Ovary (tissue), 9 donors: ENCODE data around the gene TMCC3. TPM values are rescaled to one million over a fixed set of nuclear protein-coding genes. Genes with fewer than 3 reads are reported as not detected.

Source experiments
- DNase-seq, 5 donors: peaks; one replicate each; pipeline ENCODE4 v3.0.0-alpha.2; 2019 to 2020
- H3K27ac ChIP-seq, 2 donors: fragments of 200-600 bp; one replicate each; pipeline versions ENCODE4 v1.5.1 to v1.8.0; 2019 to 2022
- H3K27me3 ChIP-seq: fragments of 200-600 bp; one replicate; pipeline ENCODE4 v1.8.0; 2022
- H3K36me3 ChIP-seq: fragments of 200-600 bp; sonication (generic); one replicate; pipeline ENCODE4 v1.5.1; 2019
- H3K4me1 ChIP-seq: one replicate; pipeline ENCODE4 v1.8.1; 2013; ENCODE audit warnings: mild to moderate bottlenecking, moderate library complexity; ENCODE audit not compliant: insufficient read depth
- H3K4me3 ChIP-seq: fragments of 200-600 bp; sonication (generic); one replicate; pipeline ENCODE4 v1.5.1; 2017
- H3K9me3 ChIP-seq, 2 donors: fragments of 200-600 bp in 1 of 2; sonication (generic) in 1 of 2; one replicate each; pipeline versions ENCODE4 v1.5.1 to v1.8.1; 2013 to 2019; ENCODE audit warnings: mild to moderate bottlenecking in 1 of 2, moderate library complexity in 1 of 2
- EP300 ChIP-seq: sonication (generic); formaldehyde crosslinking; IDR thresholded peaks from one replicate; pipeline ENCODE4 v1.6.1; 2017; ENCODE audit warnings: antibody characterized with exemption
- POLR2A ChIP-seq: fragments of 450-650 bp; IDR thresholded peaks from one replicate; pipeline ENCODE4 v1.6.1; 2017; ENCODE audit warnings: antibody characterized with exemption, mild to moderate bottlenecking, moderate library complexity
- WGBS, 3 donors: extraction: QIAGEN DNeasy Blood & Tissue Kit in 1 of 3; methylation state at CpG; one replicate each; pipeline versions ENCODE4 v1.1.5 to v1.1.7; 2013 to 2017; 5-methylcytosine and 5-hydroxymethylcytosine counted together
- intact Hi-C, 4 donors: fragments of 100-400 bp; cut with DNase I; formaldehyde crosslinking; loops; one replicate each; pipeline versions ENCODE4 v1.11.0 to v1.15.1; 2022 to 2023
- polyA plus RNA-seq, 2 donors: library from polyadenylated mRNA; stranded (reverse); fragments of 200-250 nt in 1 of 2; fragments of 350-450 nt in 1 of 2; fragmentation: Illumina TruSeq in 1 of 2; extraction: RNeasy Lipid Tissue Mini Kit (QIAGEN cat#74804) in 1 of 2; gene quantifications; one replicate each; pipeline ENCODE4 v1.2.3, GENCODE V29; 2013 to 2014
- total RNA-seq, 7 donors: library from RNA; depleted of rRNA in 2 of 7; stranded (reverse); fragments of >200 nt in 2 of 7; fragmentation: NEBNext Ultra II Directional in 3 of 7; extraction: Animal tissue kit (Norgen Biotek cat#: 25700) in 3 of 7; gene quantifications; one replicate each; pipeline versions ENCODE4 v1.1.0 to v1.2.4, GENCODE V29; 2016 to 2023
- TF ChIP-seq, protein P1 (sequence below), 3 donors: fragments of 450-650 bp in 2 of 3; fragments of 200-600 bp in 1 of 3; IDR thresholded peaks; one replicate each; pipeline versions ENCODE4 v1.5.1 to v1.8.0; 2016 to 2022; ENCODE audit warnings: antibody characterized with exemption in 3 of 3, mild to moderate bottlenecking in 1 of 3
- donor health status: DM: no; HTN: no; CAD: no; lungs with moderate emphysema.
- donor health status: DM: no; HTN: no; CAD: no.
- donor health status: Bipolar disorder and iron deficiency.
- donor health status: DM: yes; HTN: yes; CAD: no.
- donor health status: DM: no; HTN: no; CAD: no.
- donor health status: DM: yes; HTN: yes; CAD: no.

TMCC3 gene
- total and polyA plus RNA-seq, 9 donors: 4.8 to 24.6 (median 9.6) TPM

DNA sequence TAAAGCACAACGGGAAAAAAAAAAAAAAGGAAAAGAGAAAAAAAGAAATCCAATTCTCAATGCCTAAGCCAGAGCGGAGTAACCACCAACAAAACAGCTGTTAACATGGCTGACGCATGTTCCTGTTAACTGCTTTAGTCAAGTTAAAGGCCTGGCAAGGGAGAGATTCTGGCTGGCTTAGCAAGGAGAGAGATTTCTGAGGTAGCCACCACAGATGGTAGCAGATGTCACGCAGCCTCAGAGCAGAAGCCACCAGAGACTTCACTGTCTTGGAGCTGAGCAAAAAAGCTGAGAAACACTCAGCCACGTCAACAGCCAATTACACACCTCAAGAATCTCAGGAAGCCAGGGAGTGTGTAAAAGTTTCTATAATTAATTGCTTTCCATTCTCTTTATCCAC, 87.1 kb downstream of the TMCC3 start:
- Histone ChIP-seq H3K27me3 (no peaks in the 10 kb centered on the region), H3K9me3 (no peaks in the 10 kb centered on the region), H3K27ac (no peak overlapping the region), H3K36me3 (no peaks in the 10 kb centered on the region), H3K4me3 (no peak overlapping the region), H3K4me1 (no peaks in the 10 kb centered on the region)
- TF ChIP-seq POLR2A (no peak), EP300 (no peak)
- TF ChIP-seq, protein P1, sequence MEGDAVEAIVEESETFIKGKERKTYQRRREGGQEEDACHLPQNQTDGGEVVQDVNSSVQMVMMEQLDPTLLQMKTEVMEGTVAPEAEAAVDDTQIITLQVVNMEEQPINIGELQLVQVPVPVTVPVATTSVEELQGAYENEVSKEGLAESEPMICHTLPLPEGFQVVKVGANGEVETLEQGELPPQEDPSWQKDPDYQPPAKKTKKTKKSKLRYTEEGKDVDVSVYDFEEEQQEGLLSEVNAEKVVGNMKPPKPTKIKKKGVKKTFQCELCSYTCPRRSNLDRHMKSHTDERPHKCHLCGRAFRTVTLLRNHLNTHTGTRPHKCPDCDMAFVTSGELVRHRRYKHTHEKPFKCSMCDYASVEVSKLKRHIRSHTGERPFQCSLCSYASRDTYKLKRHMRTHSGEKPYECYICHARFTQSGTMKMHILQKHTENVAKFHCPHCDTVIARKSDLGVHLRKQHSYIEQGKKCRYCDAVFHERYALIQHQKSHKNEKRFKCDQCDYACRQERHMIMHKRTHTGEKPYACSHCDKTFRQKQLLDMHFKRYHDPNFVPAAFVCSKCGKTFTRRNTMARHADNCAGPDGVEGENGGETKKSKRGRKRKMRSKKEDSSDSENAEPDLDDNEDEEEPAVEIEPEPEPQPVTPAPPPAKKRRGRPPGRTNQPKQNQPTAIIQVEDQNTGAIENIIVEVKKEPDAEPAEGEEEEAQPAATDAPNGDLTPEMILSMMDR (IDR thresholded peaks at IDR 0.05): no peak
- intact Hi-C loops: no loop called here
- DNase-seq: no peak
- 74 to 83% (median 82%) methylated on average over 5 of the region's 5 CpGs for WGBS, 3 donors

DNA sequence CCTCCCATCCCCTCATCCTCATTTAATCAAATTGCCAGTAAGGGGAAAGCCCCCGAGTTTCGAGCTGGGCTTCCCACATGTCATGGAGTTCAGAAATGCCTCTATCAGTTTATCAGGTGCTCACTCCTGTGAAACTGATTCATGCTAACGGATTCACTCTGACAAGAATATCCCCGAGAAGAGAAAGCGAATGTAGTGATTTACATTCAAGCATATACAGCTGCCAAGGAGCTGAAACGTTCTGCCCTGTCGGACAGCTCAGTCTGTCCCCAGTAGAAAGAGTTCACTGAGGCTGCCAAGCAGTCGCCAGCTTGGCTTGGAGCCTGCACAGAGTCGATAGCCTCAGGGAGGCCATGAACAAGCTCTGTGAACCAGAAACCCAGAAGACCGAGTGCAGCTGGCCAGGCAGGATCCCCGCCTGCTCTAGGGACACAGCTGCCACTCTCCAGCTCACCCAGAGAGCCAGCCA, 88.4 kb downstream of the TMCC3 start:
- TF ChIP-seq, protein P1 (IDR thresholded peaks at IDR 0.05): no peak
- TF ChIP-seq POLR2A (no peak), EP300 (no peak)
- no peaks in the 10 kb centered on the region for H3K9me3 ChIP-seq
- no peak overlapping the region for H3K4me3 ChIP-seq
- DNase-seq: no peak
- H3K4me1 ChIP-seq: no peaks in the 10 kb centered on the region
- 56 to 66% (median 63%) methylated on average over 11 of the region's 11 CpGs for WGBS, 3 donors
- no peak overlapping the region for H3K27ac ChIP-seq
- no peaks in the 10 kb centered on the region for H3K36me3 ChIP-seq
- H3K27me3 ChIP-seq: no peaks in the 10 kb centered on the region
- intact Hi-C loops: no loop called here

DNA sequence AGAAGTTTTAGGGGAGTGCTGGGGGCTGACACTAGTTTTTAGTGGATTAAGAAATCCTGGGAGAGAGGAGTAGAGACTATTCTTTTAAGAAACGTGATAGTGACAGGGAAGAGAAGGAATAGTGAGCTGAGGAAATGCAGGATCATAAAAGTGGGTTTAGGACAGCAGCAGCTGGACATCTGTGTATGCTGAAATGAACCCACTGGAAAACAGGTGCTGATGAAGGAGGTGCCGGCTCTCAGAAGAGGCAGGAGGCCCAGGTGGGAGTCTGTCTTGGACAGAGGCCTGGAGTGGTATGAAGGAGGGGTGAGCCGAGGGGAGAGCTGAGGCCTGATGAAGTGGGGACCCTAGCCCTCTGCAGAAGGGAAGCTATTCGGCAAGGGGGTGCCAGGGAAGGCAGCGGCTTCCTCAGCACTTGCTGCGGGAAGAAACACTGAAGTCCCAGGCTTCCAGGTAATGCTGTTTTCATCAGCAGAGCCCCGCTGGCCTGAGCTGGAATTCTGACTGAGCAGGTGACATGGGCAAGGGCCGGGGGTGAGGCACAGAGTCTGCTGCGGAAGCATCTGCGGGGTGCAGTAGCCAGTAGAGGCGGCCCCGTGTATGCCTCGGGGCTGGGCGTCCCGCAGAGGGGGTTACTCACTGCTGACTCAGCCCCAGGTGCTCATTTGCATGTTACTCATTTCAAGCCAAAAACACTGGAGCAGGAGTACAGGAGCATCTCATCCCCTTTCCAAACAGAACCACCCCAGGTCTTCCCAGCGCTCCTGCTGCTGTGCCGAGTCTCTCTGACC, 89.7 kb downstream of the TMCC3 start:
- 28 to 40% (median 40%) methylated on average over 17 of the region's 17 CpGs for WGBS, 3 donors
- H3K27ac ChIP-seq: no peak overlapping the region
- DNase-seq: peak in 4 of 5 donors; percentile 33 to 53 (median 46)
- intact Hi-C loops: no loop called here
- H3K4me1 ChIP-seq: no peaks in the 10 kb centered on the region
- no peaks in the 10 kb centered on the region for H3K9me3 ChIP-seq
- no peaks in the 10 kb centered on the region for H3K27me3 ChIP-seq
- TF ChIP-seq POLR2A (no peak), EP300 (no peak)
- TF ChIP-seq, protein P1 (IDR thresholded peaks at IDR 0.05): no peak
- H3K4me3 ChIP-seq: no peak overlapping the region
- H3K36me3 ChIP-seq: no peaks in the 10 kb centered on the region

DNA sequence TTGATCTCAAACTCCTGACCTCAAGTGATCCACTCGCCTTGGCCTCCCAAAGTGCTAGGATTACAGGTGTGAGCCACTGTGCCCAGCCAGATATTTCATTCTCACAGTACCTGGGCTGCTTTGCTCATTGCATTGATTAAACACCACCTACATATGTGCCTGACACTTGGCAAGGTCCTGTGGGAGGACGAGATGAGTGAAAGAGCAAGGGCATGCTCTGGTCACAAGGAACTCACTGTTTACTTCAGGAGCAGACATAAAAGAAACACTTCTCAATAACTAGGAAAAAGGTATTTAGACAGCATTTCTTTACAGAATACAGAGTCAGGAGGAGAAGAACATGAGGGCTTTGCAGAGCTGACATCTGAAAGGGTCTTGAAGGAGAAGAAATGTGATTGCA, 91.7 kb downstream of the TMCC3 start:
- intact Hi-C loops: loop anchor here in 1 of 4 donors (10.0 kb wide), 1 partner anchor 196 kb away; no protein-coding TSS in a partner anchor
- WGBS, 3 donors: 82 to 85% (median 84%) methylated on average over 2 of the region's 2 CpGs
- Histone ChIP-seq H3K27me3 (no peaks in the 10 kb centered on the region), H3K9me3 (no peaks in the 10 kb centered on the region), H3K27ac (no peak overlapping the region), H3K36me3 (no peaks in the 10 kb centered on the region), H3K4me3 (no peak overlapping the region), H3K4me1 (no peaks in the 10 kb centered on the region)
- TF ChIP-seq EP300 (no peak), POLR2A (no peak)
- TF ChIP-seq, protein P1 (IDR thresholded peaks at IDR 0.05): no peak
- no peak for DNase-seq
